Activated CD4-positive, alpha-beta memory T cell treated with anti-CD3 and anti-CD28 coated beads, Interleukin-2, amount 10 ng/mL, durations not matched to agents 7 days and 5 days (primary cell): ENCODE measurements around the gene HSD17B11. TPM values are rescaled to one million over a fixed set of nuclear protein-coding genes. Genes with fewer than 3 reads are reported as not detected.
"Not testable (repeated sequence)": the region's sequence is repeated elsewhere in the genome, so short reads cannot be mapped to it uniquely, and the experiment has no call there.

Experiments
- CTCF ChIA-PET: fragments of 350-600 bp; sonication (Branson Sonifier 250); formaldehyde crosslinking; loops from one replicate; lab custom pipeline; 2021; ENCODE audit warnings: antibody characterized with exemption, inconsistent platforms; lab: Charles Lee
- POLR2A ChIA-PET: fragments of 350-600 bp; sonication (Branson Sonifier 250); formaldehyde crosslinking; loops from one replicate; lab custom pipeline; 2021; ENCODE audit warnings: antibody characterized with exemption; lab: Charles Lee
- DNase-seq: peaks from one replicate; pipeline ENCODE4 v3.0.0-alpha.2; 2020
- H3K27ac Mint-ChIP-seq: one replicate; pipeline ENCODE4 v1.8.0; 2021; ENCODE audit warnings: mild to moderate bottlenecking, mixed read lengths
- H3K27me3 Mint-ChIP-seq: one replicate; pipeline ENCODE4 v1.8.0; 2021; ENCODE audit warnings: mixed read lengths
- H3K36me3 Mint-ChIP-seq: one replicate; pipeline ENCODE4 v1.8.0; 2021; ENCODE audit warnings: low read depth, mixed read lengths
- H3K4me1 Mint-ChIP-seq: one replicate; pipeline ENCODE4 v1.8.0; 2021; ENCODE audit warnings: mixed read lengths
- H3K4me3 Mint-ChIP-seq: one replicate; pipeline ENCODE4 v1.8.0; 2021; ENCODE audit warnings: mild to moderate bottlenecking, mixed read lengths
- H3K9me3 Mint-ChIP-seq: one replicate; pipeline ENCODE4 v1.8.0; 2021; ENCODE audit warnings: mixed read lengths
- total RNA-seq, 2 experiments: library from RNA; stranded (reverse); gene quantifications; one replicate each; pipeline ENCODE4 v1.2.3, GENCODE V29; 2021

Gene HSD17B11
- total RNA-seq, 2 experiments from 2014 or later = 39.5 to 44.3 TPM

- POLR2A ChIA-PET, H3K27ac Mint-ChIP-seq, H3K4me3 Mint-ChIP-seq, H3K4me1 Mint-ChIP-seq, DNase-seq, CTCF ChIA-PET, H3K27me3 Mint-ChIP-seq: not testable (repeated sequence)
- peaks cover 57% of the 10 kb centered on the region for H3K36me3 Mint-ChIP-seq
- H3K9me3 Mint-ChIP-seq = peaks cover 18% of the 10 kb centered on the region
Observed at GRCh38 chr4:87341954-87342635, 48.9 kb downstream of the HSD17B11 start.

- no peak overlapping the region for H3K4me3 Mint-ChIP-seq
- no peak for DNase-seq
- CTCF ChIA-PET = no interaction called here
- no peak overlapping the region for H3K27ac Mint-ChIP-seq
- peaks cover 7% of the 10 kb centered on the region for H3K9me3 Mint-ChIP-seq
- H3K27me3 Mint-ChIP-seq = no peaks in the 10 kb centered on the region
- POLR2A ChIA-PET = no interaction called here
- H3K4me1 Mint-ChIP-seq = no peaks in the 10 kb centered on the region
- H3K36me3 Mint-ChIP-seq = peaks cover 55% of the 10 kb centered on the region
Observed at GRCh38 chr4:87339440-87339839, 51.5 kb downstream of the HSD17B11 start.

GRCh38 chr4:87337361-87337760 lies 53.6 kb downstream of the HSD17B11 start:
- Mint-ChIP-seq H3K9me3 (peaks cover 19% of the 10 kb centered on the region), H3K4me1 (no peaks in the 10 kb centered on the region), H3K27ac (no peak overlapping the region), H3K27me3 (no peaks in the 10 kb centered on the region), H3K36me3 (peaks cover 56% of the 10 kb centered on the region), H3K4me3 (no peak overlapping the region)
- POLR2A ChIA-PET = no interaction called here
- no peak for DNase-seq
- CTCF ChIA-PET = no interaction called here

GRCh38 chr4:87333267-87333666 lies 57.7 kb downstream of the HSD17B11 start:
- no peak for DNase-seq
- Mint-ChIP-seq H3K27me3 (no peaks in the 10 kb centered on the region), H3K27ac (no peak overlapping the region), H3K4me3 (no peak overlapping the region), H3K9me3 (peaks cover 32% of the 10 kb centered on the region), H3K4me1 (no peaks in the 10 kb centered on the region), H3K36me3 (peaks cover 36% of the 10 kb centered on the region)
- CTCF ChIA-PET = no interaction called here
- POLR2A ChIA-PET = no interaction called here

GRCh38 chr4:87330761-87331160 lies 60.2 kb downstream of the HSD17B11 start:
- H3K4me1 Mint-ChIP-seq = no peaks in the 10 kb centered on the region
- no peaks in the 10 kb centered on the region for H3K27me3 Mint-ChIP-seq
- CTCF ChIA-PET = no interaction called here
- POLR2A ChIA-PET = no interaction called here
- DNase-seq = no peak
- H3K4me3 Mint-ChIP-seq = no peak overlapping the region
- H3K27ac Mint-ChIP-seq = no peak overlapping the region
- peaks cover 32% of the 10 kb centered on the region for H3K9me3 Mint-ChIP-seq
- H3K36me3 Mint-ChIP-seq = peaks cover 22% of the 10 kb centered on the region

- Mint-ChIP-seq H3K27ac (no peak overlapping the region), H3K4me1 (no peaks in the 10 kb centered on the region), H3K9me3 (peaks cover 10% of the 10 kb centered on the region), H3K27me3 (no peaks in the 10 kb centered on the region), H3K36me3 (no peaks in the 10 kb centered on the region), H3K4me3 (no peak overlapping the region)
- POLR2A ChIA-PET = no interaction called here
- DNase-seq = no peak
- CTCF ChIA-PET = no interaction called here
Observed at GRCh38 chr4:87327136-87327535, 63.9 kb downstream of the HSD17B11 start.

- ChIA-PET POLR2A (no interaction called here), CTCF (no interaction called here)
- no peak for DNase-seq
- Mint-ChIP-seq H3K27me3 (no peaks in the 10 kb centered on the region), H3K9me3 (peaks cover 8% of the 10 kb centered on the region), H3K36me3 (no peaks in the 10 kb centered on the region), H3K4me1 (no peaks in the 10 kb centered on the region), H3K4me3 (no peak overlapping the region), H3K27ac (no peak overlapping the region)
Observed at GRCh38 chr4:87326460-87326859, 64.5 kb downstream of the HSD17B11 start.

- no peaks in the 10 kb centered on the region for H3K36me3 Mint-ChIP-seq
- no peaks in the 10 kb centered on the region for H3K9me3 Mint-ChIP-seq
- POLR2A ChIA-PET = no interaction called here
- no peaks in the 10 kb centered on the region for H3K27me3 Mint-ChIP-seq
- H3K27ac Mint-ChIP-seq = no peak within 1 kb of the TSS
- DNase-seq = no peak
- CTCF ChIA-PET = no interaction called here
- H3K4me1 Mint-ChIP-seq = no peaks in the 10 kb centered on the region
- no peak within 1 kb of the TSS for H3K4me3 Mint-ChIP-seq
Observed at GRCh38 chr4:87322754-87323153, 68.2 kb downstream of the HSD17B11 start, which contains the start of gene HSD17B13. HSD17B13 (minus strand) TSS chr4:87322882; CDS start chr4:87322841, 41 bp downstream.

- POLR2A ChIA-PET = no interaction called here
- CTCF ChIA-PET = no interaction called here
- Mint-ChIP-seq H3K4me1 (no peaks in the 10 kb centered on the region), H3K27ac (no peak overlapping the region), H3K27me3 (no peaks in the 10 kb centered on the region), H3K36me3 (no peaks in the 10 kb centered on the region), H3K4me3 (no peak overlapping the region), H3K9me3 (no peaks in the 10 kb centered on the region)
- no peak for DNase-seq
Observed at GRCh38 chr4:87321888-87322287, 69.1 kb downstream of the HSD17B11 start.

GRCh38 chr4:87317527-87317926 lies 73.5 kb downstream of the HSD17B11 start:
- Mint-ChIP-seq H3K4me3 (no peak overlapping the region), H3K9me3 (no peaks in the 10 kb centered on the region), H3K27me3 (no peaks in the 10 kb centered on the region), H3K4me1 (peaks cover 3% of the 10 kb centered on the region), H3K36me3 (no peaks in the 10 kb centered on the region), H3K27ac (no peak overlapping the region)
- DNase-seq = no peak
- ChIA-PET POLR2A (no interaction called here), CTCF (no interaction called here)

GRCh38 chr4:87316961-87317360 lies 74.0 kb downstream of the HSD17B11 start:
- no peaks in the 10 kb centered on the region for H3K27me3 Mint-ChIP-seq
- no peaks in the 10 kb centered on the region for H3K36me3 Mint-ChIP-seq
- POLR2A ChIA-PET = no interaction called here
- no peak overlapping the region for H3K4me3 Mint-ChIP-seq
- H3K9me3 Mint-ChIP-seq = no peaks in the 10 kb centered on the region
- CTCF ChIA-PET = interaction anchor here (1.0 kb wide), 1 partner anchor 821 kb away, joined by 3 read pairs; no protein-coding TSS in a partner anchor
- DNase-seq = no peak
- H3K4me1 Mint-ChIP-seq = peaks cover 3% of the 10 kb centered on the region
- no peak overlapping the region for H3K27ac Mint-ChIP-seq

GRCh38 chr4:87315000-87315399 lies 76.0 kb downstream of the HSD17B11 start:
- POLR2A ChIA-PET, H3K4me1 Mint-ChIP-seq, H3K27ac Mint-ChIP-seq, H3K9me3 Mint-ChIP-seq, H3K27me3 Mint-ChIP-seq, H3K4me3 Mint-ChIP-seq, CTCF ChIA-PET, H3K36me3 Mint-ChIP-seq, DNase-seq: not testable (repeated sequence)

- ChIA-PET CTCF (no interaction called here), POLR2A (no interaction called here)
- no peaks in the 10 kb centered on the region for H3K27me3 Mint-ChIP-seq
- H3K9me3 Mint-ChIP-seq = no peaks in the 10 kb centered on the region
- H3K36me3 Mint-ChIP-seq = no peaks in the 10 kb centered on the region
- peaks cover 3% of the 10 kb centered on the region for H3K4me1 Mint-ChIP-seq
- H3K4me3 Mint-ChIP-seq = no peak overlapping the region
- no peak overlapping the region for H3K27ac Mint-ChIP-seq
- no peak for DNase-seq
Observed at GRCh38 chr4:87313756-87314155, 77.2 kb downstream of the HSD17B11 start.

- no peaks in the 10 kb centered on the region for H3K36me3 Mint-ChIP-seq
- ChIA-PET POLR2A (no interaction called here), CTCF (no interaction called here)
Observed at GRCh38 chr4:87311684-87312083, 79.3 kb downstream of the HSD17B11 start.

More at GRCh38 chr4:87311684-87312083, 79.3 kb downstream of the HSD17B11 start:
- Mint-ChIP-seq H3K4me3 (no peak overlapping the region), H3K27me3 (no peaks in the 10 kb centered on the region), H3K4me1 (peaks cover 6% of the 10 kb centered on the region), H3K27ac (no peak overlapping the region), H3K9me3 (no peaks in the 10 kb centered on the region)
- no peak for DNase-seq
